Measurements from ENCODE around the gene GBF1. TPM values are rescaled to one million over a fixed set of nuclear protein-coding genes. Genes with fewer than 3 reads are reported as not detected.

GBF1 gene
- total and polyA plus RNA-seq, 2 of the 13 experiments (the other 11 are each of a cell fraction or from before 2014, with no cell fraction given) = 17.1 to 21.9 TPM

GRCh38 chr10:102422545-102423129 is 177.3 kb downstream of the GBF1 start (continued):
- TF ChIP-seq ZBTB40 (IDR thresholded peaks at IDR 0.05) (no peak), ZBTB40 (CRISPR knock-in tag; IDR thresholded peaks at IDR 0.05) (peak; percentile 39; the same call in 1 of the 2 replicates), ZMYM3 (CRISPR knock-in tag; IDR thresholded peaks at IDR 0.05) (peak; percentile 65), ZNF253 (CRISPR knock-in tag; IDR thresholded peaks at IDR 0.05; ENCODE audit: borderline replicate concordance) (no peak), ATF7 (IDR thresholded peaks at IDR 0.05) (no peak), ATF7 (CRISPR knock-in tag; IDR thresholded peaks at IDR 0.05) (peak; percentile 45; the same call in 1 of the 2 replicates), ARHGAP35 (CRISPR knock-in tag; IDR thresholded peaks at IDR 0.05; ENCODE audit: borderline replicate concordance) (peak; percentile 55; the same call in 1 of the 2 replicates), TAF1 (CRISPR knock-in tag; IDR thresholded peaks at IDR 0.05) (peak; percentile 54), ZNF674 (CRISPR knock-in tag; IDR thresholded peaks at IDR 0.05; ENCODE audit: low read depth) (no peak), THRA (CRISPR knock-in tag; IDR thresholded peaks at IDR 0.05; ENCODE audit: borderline replicate concordance) (peak; percentile 87; the same call in 1 of the 2 replicates), GATAD2A (CRISPR knock-in tag; IDR thresholded peaks at IDR 0.05) (peak; percentile 69; the same call in 1 of the 2 replicates), MLXIP (CRISPR knock-in tag; IDR thresholded peaks at IDR 0.05; ENCODE audit: borderline replicate concordance) (no peak), ZNF672 (CRISPR knock-in tag; IDR thresholded peaks at IDR 0.05) (no peak), RXRA (CRISPR knock-in tag; IDR thresholded peaks at IDR 0.05) (peak; percentile 90)
